ENCODE data around the gene FANK1. TPM values are rescaled to one million over a fixed set of nuclear protein-coding genes. Genes with fewer than 3 reads are reported as not detected.

Gene FANK1
- total RNA-seq, 1 experiment from 2014 or later = 0.20 TPM

GRCh38 chr10:125984346-125984745 lies 88.0 kb downstream of the FANK1 start:
- no peak for DNase-seq (ENCODE audit: extremely low read depth, low read depth)

GRCh38 chr10:125984865-125985495 lies 88.6 kb downstream of the FANK1 start:
- DNase-seq (ENCODE audit: extremely low read depth, low read depth) = no peak

GRCh38 chr10:125985557-125986240 lies 89.3 kb downstream of the FANK1 start:
- DNase-seq (ENCODE audit: extremely low read depth, low read depth) = no peak

GRCh38 chr10:125989791-125990190 lies 93.4 kb downstream of the FANK1 start:
- DNase-seq (ENCODE audit: extremely low read depth, low read depth) = no peak

GRCh38 chr10:125990974-125991373 lies 94.6 kb downstream of the FANK1 start:
- DNase-seq (ENCODE audit: extremely low read depth, low read depth) = no peak

GRCh38 chr10:125991392-125991791 lies 95.0 kb downstream of the FANK1 start:
- DNase-seq (ENCODE audit: extremely low read depth, low read depth) = no peak

- no peak for DNase-seq (ENCODE audit: extremely low read depth, low read depth)
Observed at GRCh38 chr10:125992254-125992653, 95.9 kb downstream of the FANK1 start.

GRCh38 chr10:125994601-125995000 lies 98.2 kb downstream of the FANK1 start:
- no peak for DNase-seq (ENCODE audit: extremely low read depth, low read depth)

GRCh38 chr10:125995726-125996304 lies 99.5 kb downstream of the FANK1 start:
- no peak for DNase-seq (ENCODE audit: extremely low read depth, low read depth)

- DNase-seq (ENCODE audit: extremely low read depth, low read depth) = no peak
Observed at GRCh38 chr10:125997586-125997985, 101.2 kb downstream of the FANK1 start.

- DNase-seq (ENCODE audit: extremely low read depth, low read depth) = no peak
Observed at GRCh38 chr10:125999694-126000093, 103.3 kb downstream of the FANK1 start.

GRCh38 chr10:126001576-126001975 lies 105.2 kb downstream of the FANK1 start:
- no peak for DNase-seq (ENCODE audit: extremely low read depth, low read depth)

- no peak for DNase-seq (ENCODE audit: extremely low read depth, low read depth)
Observed at GRCh38 chr10:126004752-126005151, 108.4 kb downstream of the FANK1 start.

- no peak for DNase-seq (ENCODE audit: extremely low read depth, low read depth)
Observed at GRCh38 chr10:126006264-126006663, 109.9 kb downstream of the FANK1 start.

- DNase-seq (ENCODE audit: extremely low read depth, low read depth) = no peak
Observed at GRCh38 chr10:126006906-126007305, 110.5 kb downstream of the FANK1 start.

GRCh38 chr10:126009650-126010049 lies 113.3 kb downstream of the FANK1 start:
- no peak for DNase-seq (ENCODE audit: extremely low read depth, low read depth)

GRCh38 chr10:126011995-126012394 lies 115.6 kb downstream of the FANK1 start:
- no peak for DNase-seq (ENCODE audit: extremely low read depth, low read depth)

- no peak for DNase-seq (ENCODE audit: extremely low read depth, low read depth)
Observed at GRCh38 chr10:126012485-126012884, 116.1 kb downstream of the FANK1 start.

GRCh38 chr10:126013489-126014281 lies 117.3 kb downstream of the FANK1 start:
- DNase-seq (ENCODE audit: extremely low read depth, low read depth) = no peak

- DNase-seq (ENCODE audit: extremely low read depth, low read depth) = no peak
Observed at GRCh38 chr10:126014309-126014708, 117.9 kb downstream of the FANK1 start.

GRCh38 chr10:126015413-126015812 lies 119.0 kb downstream of the FANK1 start:
- DNase-seq (ENCODE audit: extremely low read depth, low read depth) = no peak

All from NCI-H460 (cell line).